Colonic mucosa (tissue), 4 donors: ENCODE data around the gene SFMBT2. TPM values are rescaled to one million over a fixed set of nuclear protein-coding genes. Genes with fewer than 3 reads are reported as not detected.
"Not testable (repeated sequence)": the region's sequence is repeated elsewhere in the genome, so short reads cannot be mapped to it uniquely, and the experiment has no call there.

Experiments used
- DNase-seq: peaks from one replicate; pipeline ENCODE4 v3.0.0-alpha.2; 2020
- H3K27ac ChIP-seq: fragments of 200-600 bp; one replicate; pipeline ENCODE4 v1.8.0; 2021
- H3K27me3 ChIP-seq: fragments of 200-600 bp; one replicate; pipeline ENCODE4 v1.8.0; 2021
- H3K36me3 ChIP-seq: fragments of 200-600 bp; one replicate; pipeline ENCODE4 v1.8.0; 2021
- H3K4me1 ChIP-seq: fragments of 200-600 bp; one replicate; pipeline ENCODE4 v1.8.0; 2021; ENCODE audit warnings: mild to moderate bottlenecking
- H3K4me3 ChIP-seq: fragments of 200-600 bp; one replicate; pipeline ENCODE4 v1.8.0; 2021
- H3K9ac ChIP-seq, 2 donors: one replicate each; pipeline ENCODE4 v1.7.0; 2013; ENCODE audit warnings: control low read depth in 2 of 2, low read depth in 2 of 2, low read length in 2 of 2
- H3K9me3 ChIP-seq: fragments of 200-600 bp; one replicate; pipeline ENCODE4 v1.8.0; 2021
- CTCF ChIP-seq: fragments of 200-600 bp; IDR thresholded peaks from one replicate; pipeline ENCODE4 v1.8.0; 2022; ENCODE audit warnings: antibody characterized with exemption, mild to moderate bottlenecking
- intact Hi-C: fragments of 100-400 bp; cut with DNase I; formaldehyde crosslinking; loops from one replicate; pipeline ENCODE4 v1.14.1; 2022
- total RNA-seq, 2 donors: library from RNA; stranded (reverse); fragmentation: NEBNext Ultra II Directional in 1 of 2; extraction: Animal tissue kit (Norgen Biotek cat#: 25700) in 1 of 2; gene quantifications; one replicate each; pipeline ENCODE4 v1.2.1, GENCODE V29; 2021
- donor health status: healthy.
- donor health status: DM: no; HTN: no; CAD: no.
- donor health status: DM: no; HTN: no; CAD: no.

SFMBT2 gene
- total RNA-seq, 2 donors from 2014 or later: 2.3 to 3.5 TPM

GRCh38 chr10:7196284-7196683 lies 214.6 kb downstream of the SFMBT2 start:
- Histone ChIP-seq H3K4me1 (no peaks in the 10 kb centered on the region), H3K4me3 (no peak overlapping the region), H3K36me3 (no peaks in the 10 kb centered on the region), H3K9me3 (no peaks in the 10 kb centered on the region), H3K9ac (no peak overlapping the region), H3K27me3 (no peaks in the 10 kb centered on the region), H3K27ac (no peak overlapping the region)
- no peak for TF ChIP-seq CTCF
- DNase-seq: no peak
- intact Hi-C loops: no loop called here

GRCh38 chr10:7195118-7195517 lies 215.7 kb downstream of the SFMBT2 start:
- H3K27ac ChIP-seq: no peak overlapping the region
- no peak for TF ChIP-seq CTCF
- H3K4me1 ChIP-seq: no peaks in the 10 kb centered on the region
- intact Hi-C loops: no loop called here
- H3K27me3 ChIP-seq: no peaks in the 10 kb centered on the region
- no peak for DNase-seq
- no peaks in the 10 kb centered on the region for H3K9me3 ChIP-seq
- no peak overlapping the region for H3K4me3 ChIP-seq
- no peaks in the 10 kb centered on the region for H3K36me3 ChIP-seq
- H3K9ac ChIP-seq: no peak overlapping the region

- Histone ChIP-seq H3K36me3 (no peaks in the 10 kb centered on the region), H3K4me3 (no peak overlapping the region), H3K4me1 (no peaks in the 10 kb centered on the region), H3K27me3 (no peaks in the 10 kb centered on the region), H3K9ac (no peak overlapping the region), H3K9me3 (no peaks in the 10 kb centered on the region), H3K27ac (no peak overlapping the region)
- intact Hi-C loops: no loop called here
- no peak for TF ChIP-seq CTCF
- no peak for DNase-seq
Measured at GRCh38 chr10:7194571-7194970, 216.3 kb downstream of the SFMBT2 start.

- Histone ChIP-seq H3K27me3 (no peaks in the 10 kb centered on the region), H3K4me1 (no peaks in the 10 kb centered on the region), H3K36me3 (no peaks in the 10 kb centered on the region), H3K4me3 (no peak overlapping the region), H3K9me3 (no peaks in the 10 kb centered on the region), H3K9ac (no peak overlapping the region), H3K27ac (no peak overlapping the region)
- intact Hi-C loops: no loop called here
- no peak for TF ChIP-seq CTCF
- no peak for DNase-seq
Measured at GRCh38 chr10:7193369-7193768, 217.5 kb downstream of the SFMBT2 start.

GRCh38 chr10:7192831-7193361 lies 217.9 kb downstream of the SFMBT2 start:
- Histone ChIP-seq H3K9me3 (no peaks in the 10 kb centered on the region), H3K4me1 (no peaks in the 10 kb centered on the region), H3K27me3 (no peaks in the 10 kb centered on the region), H3K9ac (no peak overlapping the region), H3K27ac (no peak overlapping the region), H3K36me3 (no peaks in the 10 kb centered on the region), H3K4me3 (no peak overlapping the region)
- intact Hi-C loops: no loop called here
- no peak for TF ChIP-seq CTCF
- DNase-seq: no peak

GRCh38 chr10:7192061-7192460 lies 218.8 kb downstream of the SFMBT2 start:
- intact Hi-C loops: no loop called here
- no peaks in the 10 kb centered on the region for H3K27me3 ChIP-seq
- H3K36me3 ChIP-seq: no peaks in the 10 kb centered on the region
- H3K4me1 ChIP-seq: no peaks in the 10 kb centered on the region
- DNase-seq: no peak
- H3K4me3 ChIP-seq: no peak overlapping the region
- H3K27ac ChIP-seq: no peak overlapping the region
- no peaks in the 10 kb centered on the region for H3K9me3 ChIP-seq
- H3K9ac ChIP-seq: no peak overlapping the region
- TF ChIP-seq CTCF: no peak

GRCh38 chr10:7190772-7191171 lies 220.1 kb downstream of the SFMBT2 start:
- intact Hi-C loops, H3K4me3 ChIP-seq, H3K9ac ChIP-seq, H3K9me3 ChIP-seq, DNase-seq, H3K4me1 ChIP-seq, H3K27me3 ChIP-seq, H3K36me3 ChIP-seq, H3K27ac ChIP-seq: not testable (repeated sequence)
